OCI-LY1 (cell line): Measurements from ENCODE around the gene GTF3C5.
"Not testable (repeated sequence)": the region's sequence is repeated elsewhere in the genome, so short reads cannot be mapped to it uniquely, and the experiment has no call there.

Experiments
- H2AFZ ChIP-seq: fragments of 200-600 bp; sonication (generic), shearing (Covaris generic); 2 replicates; pipeline ENCODE4 v1.6.0; 2014; ENCODE audit warnings: antibody characterized with exemption, mild to moderate bottlenecking, low read length
- H3F3A ChIP-seq: fragments of 200-600 bp; sonication (generic), shearing (Covaris generic); 2 replicates; pipeline ENCODE4 v1.6.0; 2014; ENCODE audit warnings: mild to moderate bottlenecking, antibody characterized with exemption, low read length, moderate library complexity; ENCODE audit not compliant: insufficient read depth
- H3K27ac ChIP-seq: fragments of 200-600 bp; sonication (generic); 2 replicates; pipeline ENCODE4 v1.5.1; 2014; ENCODE audit warnings: low read length, mixed run types, mild to moderate bottlenecking, low read depth; ENCODE audit not compliant: poor library complexity, severe bottlenecking
- H3K27me3 ChIP-seq: fragments of 200-600 bp; sonication (generic); 2 replicates; pipeline ENCODE4 v1.6.0; 2014; ENCODE audit warnings: antibody characterized with exemption, mild to moderate bottlenecking, low read length, moderate library complexity; ENCODE audit not compliant: insufficient read depth
- H3K36me3 ChIP-seq: fragments of 200-600 bp; sonication (generic); 2 replicates; pipeline ENCODE4 v1.6.1; 2014; ENCODE audit warnings: mild to moderate bottlenecking, antibody characterized with exemption, low read length, moderate library complexity, mixed read lengths; ENCODE audit not compliant: insufficient read depth
- H3K4me1 ChIP-seq: fragments of 200-600 bp; sonication (generic); 2 replicates; pipeline ENCODE4 v1.5.1; 2014; ENCODE audit warnings: mild to moderate bottlenecking, low read length, moderate library complexity; ENCODE audit not compliant: insufficient read depth, severe bottlenecking
- H3K4me2 ChIP-seq: fragments of 200-600 bp; sonication (generic), shearing (Covaris generic); 2 replicates; pipeline ENCODE4 v1.6.1; 2014; ENCODE audit warnings: low read length
- H3K4me3 ChIP-seq: fragments of 200-600 bp; sonication (generic); 2 replicates; pipeline ENCODE4 v1.5.1; 2014; ENCODE audit warnings: low read length, low read depth, mild to moderate bottlenecking, mixed read lengths; ENCODE audit not compliant: poor library complexity, severe bottlenecking
- H3K79me2 ChIP-seq: fragments of 200-600 bp; shearing (Covaris generic); 2 replicates; pipeline ENCODE4 v1.6.1; 2016; ENCODE audit warnings: mixed run types, low read length, mixed read lengths; ENCODE audit not compliant: insufficient read depth
- H3K9ac ChIP-seq: fragments of 200-600 bp; sonication (generic), shearing (Covaris generic); 2 replicates; pipeline ENCODE4 v1.6.1; 2014; ENCODE audit warnings: mild to moderate bottlenecking, low read length, mixed read lengths
- H3K9me2 ChIP-seq: fragments of 200-600 bp; sonication (generic), shearing (Covaris generic); 2 replicates; pipeline ENCODE4 v1.6.1; 2014; ENCODE audit warnings: low read depth, mild to moderate bottlenecking, low read length, mixed read lengths
- H3K9me3 ChIP-seq: fragments of 200-600 bp; shearing (Covaris generic); 2 replicates; pipeline ENCODE4 v1.6.1; 2014; ENCODE audit warnings: low read length, mixed read lengths
- H4K20me1 ChIP-seq: fragments of 200-600 bp; sonication (generic), shearing (Covaris generic); 2 replicates; pipeline ENCODE4 v1.6.0; 2016; ENCODE audit warnings: mild to moderate bottlenecking, low read length; ENCODE audit not compliant: insufficient read depth
- EZH2 ChIP-seq: fragments of 200-600 bp; sonication (generic), shearing (Covaris generic); IDR thresholded peaks from 2 replicates; pipeline ENCODE4 v1.8.0; 2017; ENCODE audit warnings: borderline replicate concordance, mixed run types, mild to moderate bottlenecking, antibody characterized with exemption, low read length, moderate library complexity, mixed read lengths
- TF ChIP-seq, protein P1 (sequence below): fragments of 200-600 bp; sonication (generic), shearing (Covaris generic); IDR thresholded peaks from 2 replicates; pipeline ENCODE4 v1.5.1; 2017; ENCODE audit warnings: mild to moderate bottlenecking, antibody characterized with exemption, low read length, moderate library complexity, mixed read lengths

The GTF3C5 gene

DNA sequence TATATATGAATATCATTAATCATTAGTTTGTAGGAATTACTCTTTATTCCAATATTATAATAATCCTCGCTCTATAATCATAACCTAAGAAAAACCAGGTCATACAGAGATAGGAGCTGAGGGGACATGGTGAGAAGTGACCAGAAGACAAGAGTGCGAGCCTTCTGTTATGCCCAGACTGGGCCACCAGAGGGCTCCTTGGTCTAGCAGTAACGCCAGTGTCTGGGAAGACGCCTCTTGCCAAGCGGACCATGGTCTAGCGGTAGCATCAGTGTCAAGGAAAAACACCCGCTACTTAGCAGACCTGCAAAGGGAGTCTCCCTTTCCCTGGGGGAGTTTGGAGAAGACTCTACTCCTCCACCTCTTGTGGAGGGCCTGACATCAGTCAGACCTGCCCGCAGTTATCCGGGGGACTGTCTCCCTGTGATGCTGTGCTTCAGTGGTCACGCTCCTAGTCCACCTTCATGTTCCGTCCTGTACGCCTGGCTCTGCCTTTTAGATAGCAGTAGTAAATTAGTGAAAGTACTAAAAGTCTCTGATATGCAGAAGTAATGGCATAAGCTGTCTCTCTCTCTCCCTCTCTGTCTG is 10.2 kb downstream of the GTF3C5 start:
- TF ChIP-seq, protein P1, sequence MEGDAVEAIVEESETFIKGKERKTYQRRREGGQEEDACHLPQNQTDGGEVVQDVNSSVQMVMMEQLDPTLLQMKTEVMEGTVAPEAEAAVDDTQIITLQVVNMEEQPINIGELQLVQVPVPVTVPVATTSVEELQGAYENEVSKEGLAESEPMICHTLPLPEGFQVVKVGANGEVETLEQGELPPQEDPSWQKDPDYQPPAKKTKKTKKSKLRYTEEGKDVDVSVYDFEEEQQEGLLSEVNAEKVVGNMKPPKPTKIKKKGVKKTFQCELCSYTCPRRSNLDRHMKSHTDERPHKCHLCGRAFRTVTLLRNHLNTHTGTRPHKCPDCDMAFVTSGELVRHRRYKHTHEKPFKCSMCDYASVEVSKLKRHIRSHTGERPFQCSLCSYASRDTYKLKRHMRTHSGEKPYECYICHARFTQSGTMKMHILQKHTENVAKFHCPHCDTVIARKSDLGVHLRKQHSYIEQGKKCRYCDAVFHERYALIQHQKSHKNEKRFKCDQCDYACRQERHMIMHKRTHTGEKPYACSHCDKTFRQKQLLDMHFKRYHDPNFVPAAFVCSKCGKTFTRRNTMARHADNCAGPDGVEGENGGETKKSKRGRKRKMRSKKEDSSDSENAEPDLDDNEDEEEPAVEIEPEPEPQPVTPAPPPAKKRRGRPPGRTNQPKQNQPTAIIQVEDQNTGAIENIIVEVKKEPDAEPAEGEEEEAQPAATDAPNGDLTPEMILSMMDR, result peak; percentile 38; the same call in 1 of the 2 replicates
- not testable (repeated sequence) for H3K79me2 ChIP-seq, H3K27ac ChIP-seq, H2AFZ ChIP-seq, H3K9me2 ChIP-seq, H3F3A ChIP-seq, H3K4me3 ChIP-seq, H3K9me3 ChIP-seq, H3K4me2 ChIP-seq, H3K4me1 ChIP-seq, H3K27me3 ChIP-seq, H4K20me1 ChIP-seq, H3K9ac ChIP-seq
- peaks cover 66% of the 10 kb centered on the region for H3K36me3 ChIP-seq

DNA sequence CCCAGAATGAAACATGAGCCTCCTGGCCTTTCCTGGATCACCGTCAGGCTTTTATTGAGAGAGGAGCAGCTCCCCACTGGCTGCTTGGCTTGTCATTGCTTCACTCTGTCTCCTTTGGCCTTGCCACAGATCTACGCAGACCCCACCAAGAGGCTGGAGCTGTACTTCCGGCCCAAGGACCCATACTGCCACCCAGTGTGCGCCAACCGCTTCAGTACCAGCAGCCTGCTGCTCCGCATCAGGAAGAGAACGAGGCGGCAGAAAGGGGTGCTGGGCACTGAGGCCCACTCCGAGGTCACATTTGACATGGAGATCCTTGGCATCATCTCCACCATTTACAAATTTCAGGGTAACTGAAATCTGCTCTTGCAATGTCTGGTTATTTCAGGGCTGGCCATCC is 11.2 kb downstream of the GTF3C5 start:
- Histone ChIP-seq H2AFZ (no peak overlapping the region), H3K4me2 (no peak overlapping the region), H4K20me1 (no peaks in the 10 kb centered on the region), H3K36me3 (peaks cover 70% of the 10 kb centered on the region), H3K9ac (no peak overlapping the region), H3K9me2 (no peaks in the 10 kb centered on the region), H3K27me3 (no peaks in the 10 kb centered on the region), H3K27ac (no peak overlapping the region), H3K4me1 (no peaks in the 10 kb centered on the region), H3K9me3 (no peaks in the 10 kb centered on the region), H3K79me2 (0 out of 2 replicates have a peak, but pooled peaks cover 8% of the 10 kb centered on the region), H3F3A (no peaks in the 10 kb centered on the region), H3K4me3 (no peak overlapping the region)
- no peak for TF ChIP-seq EZH2
- TF ChIP-seq, protein P1, result no peak

DNA sequence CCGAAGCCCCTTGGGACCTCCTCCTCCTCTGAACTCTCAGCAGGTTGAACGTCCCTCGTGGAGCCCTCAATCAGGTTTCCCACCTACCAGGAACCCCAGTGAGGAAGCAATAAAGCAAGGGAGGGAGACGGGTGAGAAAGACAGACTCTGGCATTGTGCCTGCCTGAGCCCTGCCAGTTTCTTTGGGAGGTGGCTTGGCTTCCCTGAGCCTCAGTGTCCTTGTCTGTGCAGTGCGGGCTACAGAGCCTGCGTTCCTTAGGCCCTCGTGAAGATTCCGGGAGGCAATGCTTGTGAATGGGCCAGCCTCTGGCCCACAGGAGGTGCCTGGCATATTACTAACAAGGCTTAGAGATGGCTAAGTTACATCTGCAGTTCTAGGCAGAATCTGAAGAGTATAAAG is 11.9 kb downstream of the GTF3C5 start:
- Histone ChIP-seq H3K4me1 (no peaks in the 10 kb centered on the region), H4K20me1 (no peaks in the 10 kb centered on the region), H3K27me3 (no peaks in the 10 kb centered on the region), H3F3A (no peaks in the 10 kb centered on the region), H3K9ac (no peak overlapping the region), H3K9me2 (no peaks in the 10 kb centered on the region), H3K9me3 (no peaks in the 10 kb centered on the region), H2AFZ (no peak overlapping the region), H3K36me3 (peaks cover 70% of the 10 kb centered on the region), H3K27ac (no peak overlapping the region), H3K4me2 (no peak overlapping the region), H3K4me3 (no peak overlapping the region), H3K79me2 (0 out of 2 replicates have a peak, but pooled peaks cover 8% of the 10 kb centered on the region)
- TF ChIP-seq EZH2, result no peak
- TF ChIP-seq, protein P1, result no peak
